Left renal cortex interstitium (tissue), 4 donors: Measurements from ENCODE around the gene CACNB4. TPM values are rescaled to one million over a fixed set of nuclear protein-coding genes. Genes with fewer than 3 reads are reported as not detected.
"Not testable (repeated sequence)": the region's sequence is repeated elsewhere in the genome, so short reads cannot be mapped to it uniquely, and the experiment has no call there.

Source experiments
- DNase-seq, 4 donors: peaks; one replicate each; pipeline ENCODE4 v3.0.0-alpha.2; 2013; ENCODE audit warnings: low read depth in 4 of 4, low spot score in 2 of 4, missing footprints in 1 of 4
- polyA plus RNA-seq, 4 donors: library from polyadenylated mRNA; unstranded; fragments of 120-200 nt; gene quantifications; one replicate each; pipeline ENCODE4 v1.2.1, GENCODE V29; 2013; ENCODE audit not compliant: insufficient read length in 4 of 4

The CACNB4 gene
- polyA plus RNA-seq, 4 donors: 5.9 to 14.2 (median 10.5) TPM

GRCh38 chr2:151796774-151797173 lies 302.1 kb downstream of the CACNB4 start:
- DNase-seq: no peak

- DNase-seq: no peak
These were observed 303.1 kb downstream of the CACNB4 start for GRCh38 chr2:151795646-151796240.

- DNase-seq: not testable (repeated sequence)
These were observed 304.4 kb downstream of the CACNB4 start for GRCh38 chr2:151794422-151794821.

GRCh38 chr2:151793123-151793522 lies 305.7 kb downstream of the CACNB4 start:
- DNase-seq: no peak

- DNase-seq: no peak
These were observed 306.3 kb downstream of the CACNB4 start for GRCh38 chr2:151792589-151792988.

GRCh38 chr2:151791545-151791944 lies 307.3 kb downstream of the CACNB4 start:
- DNase-seq: no peak

GRCh38 chr2:151790689-151791088 lies 308.2 kb downstream of the CACNB4 start:
- DNase-seq: no peak

- no peak for DNase-seq
These were observed 309.6 kb downstream of the CACNB4 start for GRCh38 chr2:151789055-151789834.

GRCh38 chr2:151786483-151786882 lies 312.4 kb downstream of the CACNB4 start:
- no peak for DNase-seq

GRCh38 chr2:151786077-151786476 lies 312.8 kb downstream of the CACNB4 start:
- no peak for DNase-seq

GRCh38 chr2:151783133-151783520 lies 315.7 kb downstream of the CACNB4 start:
- no peak for DNase-seq

Other genes with a start within 250 kb of the CACNB4 start
- 10 to 100 TPM; 41.1 to 54.4 (median 47.3) TPM for gene STAM2, start 76.7 kb upstream of the CACNB4 start, polyA plus RNA-seq
- 100 to 1,000 TPM in 2 of 4 donors, 10 to 100 TPM in 2; 87.2 to 123 (median 98.3) TPM for gene FMNL2, start 236.1 kb upstream of the CACNB4 start, polyA plus RNA-seq